Vagina (tissue), 2 donors: Measurements from ENCODE around the gene PDXDC1. TPM values are rescaled to one million over a fixed set of nuclear protein-coding genes. Genes with fewer than 3 reads are reported as not detected.

Experiments
- DNase-seq, 2 donors: peaks; one replicate each; pipeline ENCODE4 v3.0.0-alpha.2; 2017; ENCODE audit errors: extremely low spot score in 2 of 2
- H3K27ac ChIP-seq: fragments of 200-600 bp; sonication (generic); one replicate; pipeline ENCODE4 v1.5.1; 2019
- H3K27me3 ChIP-seq: fragments of 200-600 bp; sonication (generic); one replicate; pipeline ENCODE4 v1.5.1; 2019
- H3K36me3 ChIP-seq, 2 donors: fragments of 200-600 bp; sonication (generic); one replicate each; pipeline ENCODE4 v1.5.1; 2017 to 2019
- H3K4me1 ChIP-seq: fragments of 200-600 bp; sonication (generic); one replicate; pipeline ENCODE4 v1.5.1; 2019
- H3K4me3 ChIP-seq, 2 donors: fragments of 200-600 bp; sonication (generic); 1 replicate in 1 of 2; 2 replicates in 1 of 2; pipeline ENCODE4 v1.5.1; 2016 to 2019
- H3K9me3 ChIP-seq: fragments of 200-600 bp; sonication (generic); one replicate; pipeline ENCODE4 v1.5.1; 2019
- POLR2A ChIP-seq, 2 donors: fragments of 450-650 bp; IDR thresholded peaks; one replicate each; pipeline ENCODE4 v1.6.1; 2017; ENCODE audit warnings: antibody characterized with exemption in 2 of 2, mild to moderate bottlenecking in 2 of 2, moderate library complexity in 2 of 2
- POLR2AphosphoS5 ChIP-seq, 2 donors: sonication (generic); formaldehyde crosslinking; IDR thresholded peaks; one replicate each; pipeline ENCODE4 v1.9.0; 2017; ENCODE audit warnings: antibody characterized with exemption in 2 of 2, mild to moderate bottlenecking in 2 of 2, low read depth in 1 of 2; ENCODE audit not compliant: insufficient read depth in 1 of 2
- intact Hi-C: fragments of 100-400 bp; cut with DNase I; formaldehyde crosslinking; loops from one replicate; pipeline ENCODE4 v1.15.1; 2023
- total RNA-seq: library from RNA; depleted of rRNA; stranded (reverse); fragments of >200 nt; gene quantifications from one replicate; pipeline ENCODE4 v1.2.3, GENCODE V29; 2016
- TF ChIP-seq, protein P1 (sequence below), 3 experiments: fragments of 450-650 bp in 2 of 3; fragments of 200-600 bp in 1 of 3; sonication (generic) in 1 of 3; IDR thresholded peaks; one replicate each; pipeline ENCODE4 v1.5.1; 2017 to 2019; ENCODE audit warnings: antibody characterized with exemption in 3 of 3, mild to moderate bottlenecking in 2 of 3, moderate library complexity in 2 of 3

Gene PDXDC1
- total RNA-seq, 1 donor from 2014 or later = 59.2 TPM

DNA sequence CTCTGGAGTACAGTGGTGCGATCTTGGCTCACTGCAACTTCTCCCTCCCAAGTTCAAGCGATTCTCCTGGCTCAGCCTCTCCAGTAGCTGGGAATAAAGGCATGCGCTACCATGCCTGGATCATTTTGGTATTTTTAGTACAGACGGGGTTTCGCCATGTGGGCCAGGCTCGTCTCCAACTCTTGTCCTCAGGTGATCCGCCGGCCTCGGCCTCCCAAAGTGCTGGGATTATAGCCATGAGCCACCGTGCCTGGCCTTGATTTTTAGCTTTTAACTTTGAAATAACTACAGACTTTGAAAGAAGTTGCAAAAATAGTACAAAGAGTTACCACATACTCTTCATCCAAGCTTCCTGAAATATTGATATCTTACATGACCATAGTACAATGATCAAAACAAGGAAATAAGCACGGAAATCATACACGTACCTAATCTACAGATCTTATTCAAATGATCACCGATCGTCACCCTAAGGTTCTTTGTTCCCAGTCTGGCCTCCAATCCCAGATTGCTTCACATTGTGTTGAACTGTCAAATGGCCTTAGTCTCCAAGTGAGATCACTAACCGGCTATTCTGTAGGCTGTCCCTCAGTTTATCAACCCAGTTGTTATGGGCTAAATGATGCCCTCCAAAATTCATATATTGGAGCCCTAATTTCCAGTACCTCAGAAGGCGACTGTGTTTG lies 19.1 kb upstream of the PDXDC1 start:
- H3K4me3 ChIP-seq = no peak overlapping the region
- intact Hi-C loops = no loop called here
- H3K9me3 ChIP-seq = no peaks in the 10 kb centered on the region
- no peaks in the 10 kb centered on the region for H3K4me1 ChIP-seq
- H3K27ac ChIP-seq = no peak overlapping the region
- no peak for DNase-seq
- H3K36me3 ChIP-seq = no peaks in the 10 kb centered on the region
- no peaks in the 10 kb centered on the region for H3K27me3 ChIP-seq
- TF ChIP-seq POLR2A (IDR thresholded peaks at IDR 0.05) = no peak
- TF ChIP-seq, protein P1, sequence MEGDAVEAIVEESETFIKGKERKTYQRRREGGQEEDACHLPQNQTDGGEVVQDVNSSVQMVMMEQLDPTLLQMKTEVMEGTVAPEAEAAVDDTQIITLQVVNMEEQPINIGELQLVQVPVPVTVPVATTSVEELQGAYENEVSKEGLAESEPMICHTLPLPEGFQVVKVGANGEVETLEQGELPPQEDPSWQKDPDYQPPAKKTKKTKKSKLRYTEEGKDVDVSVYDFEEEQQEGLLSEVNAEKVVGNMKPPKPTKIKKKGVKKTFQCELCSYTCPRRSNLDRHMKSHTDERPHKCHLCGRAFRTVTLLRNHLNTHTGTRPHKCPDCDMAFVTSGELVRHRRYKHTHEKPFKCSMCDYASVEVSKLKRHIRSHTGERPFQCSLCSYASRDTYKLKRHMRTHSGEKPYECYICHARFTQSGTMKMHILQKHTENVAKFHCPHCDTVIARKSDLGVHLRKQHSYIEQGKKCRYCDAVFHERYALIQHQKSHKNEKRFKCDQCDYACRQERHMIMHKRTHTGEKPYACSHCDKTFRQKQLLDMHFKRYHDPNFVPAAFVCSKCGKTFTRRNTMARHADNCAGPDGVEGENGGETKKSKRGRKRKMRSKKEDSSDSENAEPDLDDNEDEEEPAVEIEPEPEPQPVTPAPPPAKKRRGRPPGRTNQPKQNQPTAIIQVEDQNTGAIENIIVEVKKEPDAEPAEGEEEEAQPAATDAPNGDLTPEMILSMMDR (IDR thresholded peaks at IDR 0.05) = no peak
- TF ChIP-seq POLR2AphosphoS5 (IDR thresholded peaks at IDR 0.05; ENCODE audit: insufficient read depth in 1 of 2, low read depth in 1 of 2) = no peak

DNA sequence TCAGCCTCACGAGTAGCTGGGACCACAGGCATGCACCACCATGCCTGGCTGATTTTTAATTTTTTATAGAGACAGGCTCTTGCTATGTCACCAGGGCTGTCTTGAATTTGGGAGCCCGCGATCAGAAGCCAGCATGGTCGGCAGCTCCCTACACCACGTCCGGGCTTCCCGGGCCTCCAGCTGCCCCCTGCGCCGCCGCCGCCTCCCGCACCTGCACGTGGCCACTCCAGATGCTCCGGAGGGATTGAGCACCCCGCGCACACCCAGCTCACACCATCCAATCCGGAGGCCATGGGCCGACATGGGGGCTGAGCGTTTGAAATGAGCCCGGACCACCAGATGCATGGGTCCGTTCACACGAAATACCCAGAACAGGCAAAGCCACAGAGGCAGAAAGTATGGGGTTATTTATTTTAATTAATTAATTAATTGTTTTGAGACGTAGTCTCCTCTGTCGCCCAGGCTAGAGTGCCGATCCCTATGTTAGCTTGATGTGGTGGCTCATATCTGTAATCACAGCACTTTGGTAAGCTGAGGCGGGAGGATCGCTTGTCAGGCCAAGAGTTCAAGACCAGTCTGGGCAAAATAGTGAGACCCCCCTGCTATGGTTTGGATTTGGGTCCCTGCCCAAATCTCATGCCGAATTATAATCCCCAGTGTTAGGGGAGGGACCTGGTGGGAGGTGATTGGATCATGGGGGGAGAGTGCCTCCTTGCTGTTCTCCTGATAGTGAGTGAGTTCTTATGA lies 17.1 kb upstream of the PDXDC1 start:
- H3K36me3 ChIP-seq = no peaks in the 10 kb centered on the region
- no peak overlapping the region for H3K27ac ChIP-seq
- TF ChIP-seq POLR2A (IDR thresholded peaks at IDR 0.05) = no peak
- TF ChIP-seq POLR2AphosphoS5 (IDR thresholded peaks at IDR 0.05; ENCODE audit: insufficient read depth in 1 of 2, low read depth in 1 of 2) = no peak
- TF ChIP-seq, protein P1 (IDR thresholded peaks at IDR 0.05) = no peak
- H3K9me3 ChIP-seq = no peaks in the 10 kb centered on the region
- intact Hi-C loops = no loop called here
- H3K4me1 ChIP-seq = no peaks in the 10 kb centered on the region
- H3K27me3 ChIP-seq = no peaks in the 10 kb centered on the region
- no peak overlapping the region for H3K4me3 ChIP-seq
- DNase-seq = no peak

DNA sequence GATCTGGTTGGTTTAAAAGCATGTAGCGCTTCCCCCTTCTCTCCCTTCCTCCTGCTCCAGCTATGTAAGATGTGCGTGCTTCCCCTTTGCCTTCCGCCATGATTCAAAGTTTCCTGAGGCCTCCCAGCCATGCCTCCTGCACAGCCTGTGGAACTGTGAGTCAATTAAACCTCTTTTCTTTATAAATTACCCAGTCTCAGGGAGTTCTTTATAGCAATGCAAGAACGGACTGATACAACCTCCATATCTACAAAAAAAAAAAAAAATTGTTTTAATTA lies 16.6 kb upstream of the PDXDC1 start:
- Histone ChIP-seq H3K9me3 (no peaks in the 10 kb centered on the region), H3K27me3 (no peaks in the 10 kb centered on the region), H3K4me3 (no peak overlapping the region), H3K36me3 (no peaks in the 10 kb centered on the region), H3K4me1 (no peaks in the 10 kb centered on the region), H3K27ac (no peak overlapping the region)
- no peak for DNase-seq
- TF ChIP-seq POLR2A (IDR thresholded peaks at IDR 0.05) (no peak), POLR2AphosphoS5 (IDR thresholded peaks at IDR 0.05; ENCODE audit: insufficient read depth in 1 of 2, low read depth in 1 of 2) (no peak)
- TF ChIP-seq, protein P1 (IDR thresholded peaks at IDR 0.05) = no peak
- intact Hi-C loops = no loop called here

DNA sequence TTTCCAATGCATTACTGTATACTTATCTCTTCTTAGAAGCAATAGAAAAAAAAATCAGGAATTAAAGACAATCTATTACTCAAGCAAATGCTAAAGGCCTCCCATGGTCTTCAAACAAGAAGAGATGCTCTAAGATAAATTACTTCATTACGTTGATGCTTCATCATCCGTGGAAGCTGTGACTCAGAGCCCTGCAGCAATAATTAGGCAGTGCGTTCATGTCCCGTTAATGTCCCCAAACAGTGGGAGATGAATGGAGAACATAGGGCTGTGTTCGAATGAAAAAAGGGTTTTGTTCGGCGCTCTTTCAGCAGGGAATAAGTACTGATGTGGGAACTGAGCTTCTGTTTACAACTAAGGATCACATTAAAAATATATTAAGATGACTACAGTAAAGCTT lies 15.9 kb upstream of the PDXDC1 start:
- H3K4me3 ChIP-seq = no peak overlapping the region
- H3K36me3 ChIP-seq = no peaks in the 10 kb centered on the region
- H3K9me3 ChIP-seq = no peaks in the 10 kb centered on the region
- H3K27me3 ChIP-seq = no peaks in the 10 kb centered on the region
- no peak for TF ChIP-seq POLR2A (IDR thresholded peaks at IDR 0.05)
- no peak for TF ChIP-seq POLR2AphosphoS5 (IDR thresholded peaks at IDR 0.05; ENCODE audit: insufficient read depth in 1 of 2, low read depth in 1 of 2)
- TF ChIP-seq, protein P1 (IDR thresholded peaks at IDR 0.05) = no peak
- H3K4me1 ChIP-seq = no peaks in the 10 kb centered on the region
- no peak overlapping the region for H3K27ac ChIP-seq
- DNase-seq = no peak
- intact Hi-C loops = no loop called here
